Measurements from ENCODE around the gene SPTBN4.

DNA sequence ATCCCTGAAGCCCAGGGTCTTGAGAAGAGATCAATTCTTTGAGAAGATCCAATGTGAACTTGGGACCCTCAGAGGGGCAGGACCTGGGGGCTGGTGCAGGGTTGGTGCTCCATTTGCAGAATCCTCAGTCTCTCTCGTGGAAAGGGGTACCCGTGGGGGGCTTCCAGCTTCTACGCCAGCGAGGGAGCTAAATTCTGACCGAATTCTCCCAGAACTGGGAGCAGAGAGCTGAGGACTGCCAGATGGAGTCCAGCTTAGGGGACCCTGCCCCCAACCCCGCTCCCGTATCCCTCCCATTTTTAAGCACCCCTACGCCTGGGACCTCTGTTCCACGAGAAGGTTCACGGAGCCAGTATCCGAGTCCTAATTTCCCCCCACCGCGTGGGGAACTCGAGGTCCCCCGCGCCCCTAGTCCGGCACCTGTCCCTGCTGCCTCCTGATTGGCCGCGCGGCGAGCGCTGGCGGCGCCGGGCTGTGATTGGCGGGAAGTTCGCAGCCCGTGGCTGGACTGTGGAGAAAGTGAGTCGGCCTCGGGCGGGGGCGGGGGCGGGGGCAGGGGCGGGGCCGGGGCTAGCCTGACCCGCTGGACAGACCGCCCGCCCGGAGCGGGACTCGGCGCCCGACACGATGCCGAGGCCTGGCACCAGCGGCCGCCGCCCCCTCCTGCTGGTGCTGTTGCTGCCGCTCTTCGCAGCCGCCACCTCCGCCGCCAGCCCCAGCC, 130.0 kb downstream of the SPTBN4 start:
- TF ChIP-seq, protein P1, sequence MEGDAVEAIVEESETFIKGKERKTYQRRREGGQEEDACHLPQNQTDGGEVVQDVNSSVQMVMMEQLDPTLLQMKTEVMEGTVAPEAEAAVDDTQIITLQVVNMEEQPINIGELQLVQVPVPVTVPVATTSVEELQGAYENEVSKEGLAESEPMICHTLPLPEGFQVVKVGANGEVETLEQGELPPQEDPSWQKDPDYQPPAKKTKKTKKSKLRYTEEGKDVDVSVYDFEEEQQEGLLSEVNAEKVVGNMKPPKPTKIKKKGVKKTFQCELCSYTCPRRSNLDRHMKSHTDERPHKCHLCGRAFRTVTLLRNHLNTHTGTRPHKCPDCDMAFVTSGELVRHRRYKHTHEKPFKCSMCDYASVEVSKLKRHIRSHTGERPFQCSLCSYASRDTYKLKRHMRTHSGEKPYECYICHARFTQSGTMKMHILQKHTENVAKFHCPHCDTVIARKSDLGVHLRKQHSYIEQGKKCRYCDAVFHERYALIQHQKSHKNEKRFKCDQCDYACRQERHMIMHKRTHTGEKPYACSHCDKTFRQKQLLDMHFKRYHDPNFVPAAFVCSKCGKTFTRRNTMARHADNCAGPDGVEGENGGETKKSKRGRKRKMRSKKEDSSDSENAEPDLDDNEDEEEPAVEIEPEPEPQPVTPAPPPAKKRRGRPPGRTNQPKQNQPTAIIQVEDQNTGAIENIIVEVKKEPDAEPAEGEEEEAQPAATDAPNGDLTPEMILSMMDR (IDR thresholded peaks at IDR 0.05; ENCODE audit: low read length), result no peak
- TF ChIP-seq EZH2 (IDR thresholded peaks at IDR 0.05; ENCODE audit: borderline replicate concordance, low read length), result no peak

All from OCI-LY1 (cell line).